ENCODE measurements around the gene JCHAIN. TPM values are rescaled to one million over a fixed set of nuclear protein-coding genes. Genes with fewer than 3 reads are reported as not detected.

JCHAIN gene
- total and polyA plus RNA-seq, 9 of the 15 experiments (the other 6 are each of a cell fraction or from before 2014, with no cell fraction given), result 0.04 to 0.68 (median 0.26) TPM; not detected in 5

DNA sequence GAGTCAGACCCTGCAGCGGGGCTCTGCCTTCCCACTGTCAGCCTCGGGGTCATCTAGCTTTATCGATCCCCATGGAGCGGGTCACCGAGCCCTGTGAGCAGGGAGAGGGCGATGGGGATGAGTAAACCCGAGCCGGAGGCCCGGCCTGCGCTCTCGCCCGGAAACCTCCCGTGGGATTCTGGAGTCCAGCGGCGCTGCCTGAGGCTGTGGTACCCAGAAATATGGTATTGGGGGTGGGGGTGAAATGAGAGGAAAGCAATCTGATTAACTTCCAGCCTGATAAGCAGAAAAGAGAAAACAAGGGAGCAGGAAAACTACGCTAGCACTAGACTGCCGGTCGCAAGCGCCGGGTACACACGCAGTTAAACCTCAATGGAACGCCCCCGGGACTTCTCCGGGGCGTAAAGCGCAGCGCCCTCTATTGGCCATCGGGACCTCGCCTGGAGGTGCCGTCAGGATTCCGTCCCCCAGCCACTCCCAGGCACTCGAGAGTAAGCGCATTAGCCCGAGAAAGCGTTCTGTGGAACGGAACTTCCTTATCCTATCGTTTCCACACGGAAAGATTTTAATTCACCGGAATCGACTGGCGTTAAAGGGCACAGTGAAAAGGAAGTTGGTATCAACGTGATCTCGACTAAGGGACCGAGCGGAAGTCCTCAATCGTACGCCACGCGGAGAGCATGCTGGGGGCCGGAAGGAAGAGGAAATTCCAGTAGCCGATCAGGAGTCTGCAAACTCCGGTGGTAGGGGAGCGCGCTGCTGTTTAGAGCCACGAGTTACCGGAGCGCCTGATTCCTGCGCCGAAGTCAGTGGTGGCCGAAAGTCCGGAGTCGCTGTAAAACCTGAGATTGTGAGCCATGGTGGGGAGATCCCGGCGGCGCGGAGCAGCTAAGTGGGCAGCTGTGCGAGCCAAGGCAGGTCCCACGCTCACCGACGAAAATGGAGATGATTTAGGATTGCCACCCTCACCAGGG lies 21.8 kb upstream of the JCHAIN start, which contains the start of gene UTP3 (continued):
- TF ChIP-seq RNF219 (CRISPR knock-in tag; IDR thresholded peaks at IDR 0.05) (no peak), RB1 (IDR thresholded peaks at IDR 0.05; ENCODE audit: low read depth) (peak; percentile 86), ZNF3 (CRISPR knock-in tag; IDR thresholded peaks at IDR 0.05) (no peak), POLR3A (IDR thresholded peaks at IDR 0.05; ENCODE audit: borderline replicate concordance, extremely low read depth, insufficient read depth, insufficient read length) (no peak), HDAC1 (IDR thresholded peaks at IDR 0.05) (peak in 1 of 2 experiments; percentile 52; a peak in 1 of 4 replicates), ZNF589 (CRISPR knock-in tag; IDR thresholded peaks at IDR 0.05; ENCODE audit: low read depth) (peak; percentile 87; the same call in 1 of the 2 replicates), ELF4 (CRISPR knock-in tag; IDR thresholded peaks at IDR 0.05) (peak; percentile 62; the same call in 1 of the 2 replicates), RBM25 (IDR thresholded peaks at IDR 0.05; ENCODE audit: low read depth, low read length, severe bottlenecking) (no peak), ZNF174 (CRISPR knock-in tag; IDR thresholded peaks at IDR 0.05) (no peak), POLR2B (IDR thresholded peaks at IDR 0.05; ENCODE audit: low read depth, partially characterized antibody) (peak; percentile 68), ZNF57 (CRISPR knock-in tag; IDR thresholded peaks at IDR 0.05) (no peak), ZNF408 (CRISPR knock-in tag; IDR thresholded peaks at IDR 0.05; ENCODE audit: low read depth) (no peak), DPF2 (IDR thresholded peaks at IDR 0.05) (peak; percentile 74)
- TF ChIP-seq, protein P1, sequence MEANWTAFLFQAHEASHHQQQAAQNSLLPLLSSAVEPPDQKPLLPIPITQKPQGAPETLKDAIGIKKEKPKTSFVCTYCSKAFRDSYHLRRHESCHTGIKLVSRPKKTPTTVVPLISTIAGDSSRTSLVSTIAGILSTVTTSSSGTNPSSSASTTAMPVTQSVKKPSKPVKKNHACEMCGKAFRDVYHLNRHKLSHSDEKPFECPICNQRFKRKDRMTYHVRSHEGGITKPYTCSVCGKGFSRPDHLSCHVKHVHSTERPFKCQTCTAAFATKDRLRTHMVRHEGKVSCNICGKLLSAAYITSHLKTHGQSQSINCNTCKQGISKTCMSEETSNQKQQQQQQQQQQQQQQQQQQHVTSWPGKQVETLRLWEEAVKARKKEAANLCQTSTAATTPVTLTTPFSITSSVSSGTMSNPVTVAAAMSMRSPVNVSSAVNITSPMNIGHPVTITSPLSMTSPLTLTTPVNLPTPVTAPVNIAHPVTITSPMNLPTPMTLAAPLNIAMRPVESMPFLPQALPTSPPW (CRISPR knock-in tag; IDR thresholded peaks at IDR 0.05), result peak; percentile 74
- TF ChIP-seq, protein P2, sequence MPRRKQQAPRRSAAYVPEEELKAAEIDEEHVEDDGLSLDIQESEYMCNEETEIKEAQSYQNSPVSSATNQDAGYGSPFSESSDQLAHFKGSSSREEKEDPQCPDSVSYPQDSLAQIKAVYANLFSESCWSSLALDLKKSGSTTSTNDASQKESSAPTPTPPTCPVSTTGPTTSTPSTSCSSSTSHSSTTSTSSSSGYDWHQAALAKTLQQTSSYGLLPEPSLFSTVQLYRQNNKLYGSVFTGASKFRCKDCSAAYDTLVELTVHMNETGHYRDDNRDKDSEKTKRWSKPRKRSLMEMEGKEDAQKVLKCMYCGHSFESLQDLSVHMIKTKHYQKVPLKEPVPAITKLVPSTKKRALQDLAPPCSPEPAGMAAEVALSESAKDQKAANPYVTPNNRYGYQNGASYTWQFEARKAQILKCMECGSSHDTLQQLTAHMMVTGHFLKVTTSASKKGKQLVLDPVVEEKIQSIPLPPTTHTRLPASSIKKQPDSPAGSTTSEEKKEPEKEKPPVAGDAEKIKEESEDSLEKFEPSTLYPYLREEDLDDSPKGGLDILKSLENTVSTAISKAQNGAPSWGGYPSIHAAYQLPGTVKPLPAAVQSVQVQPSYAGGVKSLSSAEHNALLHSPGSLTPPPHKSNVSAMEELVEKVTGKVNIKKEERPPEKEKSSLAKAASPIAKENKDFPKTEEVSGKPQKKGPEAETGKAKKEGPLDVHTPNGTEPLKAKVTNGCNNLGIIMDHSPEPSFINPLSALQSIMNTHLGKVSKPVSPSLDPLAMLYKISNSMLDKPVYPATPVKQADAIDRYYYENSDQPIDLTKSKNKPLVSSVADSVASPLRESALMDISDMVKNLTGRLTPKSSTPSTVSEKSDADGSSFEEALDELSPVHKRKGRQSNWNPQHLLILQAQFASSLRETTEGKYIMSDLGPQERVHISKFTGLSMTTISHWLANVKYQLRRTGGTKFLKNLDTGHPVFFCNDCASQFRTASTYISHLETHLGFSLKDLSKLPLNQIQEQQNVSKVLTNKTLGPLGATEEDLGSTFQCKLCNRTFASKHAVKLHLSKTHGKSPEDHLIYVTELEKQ (CRISPR knock-in tag; IDR thresholded peaks at IDR 0.05), result no peak
- TF ChIP-seq, protein P3, sequence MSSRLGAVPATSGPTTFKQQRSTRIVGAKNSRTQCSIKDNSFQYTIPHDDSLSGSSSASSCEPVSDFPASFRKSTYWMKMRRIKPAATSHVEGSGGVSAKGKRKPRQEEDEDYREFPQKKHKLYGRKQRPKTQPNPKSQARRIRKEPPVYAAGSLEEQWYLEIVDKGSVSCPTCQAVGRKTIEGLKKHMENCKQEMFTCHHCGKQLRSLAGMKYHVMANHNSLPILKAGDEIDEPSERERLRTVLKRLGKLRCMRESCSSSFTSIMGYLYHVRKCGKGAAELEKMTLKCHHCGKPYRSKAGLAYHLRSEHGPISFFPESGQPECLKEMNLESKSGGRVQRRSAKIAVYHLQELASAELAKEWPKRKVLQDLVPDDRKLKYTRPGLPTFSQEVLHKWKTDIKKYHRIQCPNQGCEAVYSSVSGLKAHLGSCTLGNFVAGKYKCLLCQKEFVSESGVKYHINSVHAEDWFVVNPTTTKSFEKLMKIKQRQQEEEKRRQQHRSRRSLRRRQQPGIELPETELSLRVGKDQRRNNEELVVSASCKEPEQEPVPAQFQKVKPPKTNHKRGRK (tag; IDR thresholded peaks at IDR 0.05), result no peak
- TF ChIP-seq, protein P4, sequence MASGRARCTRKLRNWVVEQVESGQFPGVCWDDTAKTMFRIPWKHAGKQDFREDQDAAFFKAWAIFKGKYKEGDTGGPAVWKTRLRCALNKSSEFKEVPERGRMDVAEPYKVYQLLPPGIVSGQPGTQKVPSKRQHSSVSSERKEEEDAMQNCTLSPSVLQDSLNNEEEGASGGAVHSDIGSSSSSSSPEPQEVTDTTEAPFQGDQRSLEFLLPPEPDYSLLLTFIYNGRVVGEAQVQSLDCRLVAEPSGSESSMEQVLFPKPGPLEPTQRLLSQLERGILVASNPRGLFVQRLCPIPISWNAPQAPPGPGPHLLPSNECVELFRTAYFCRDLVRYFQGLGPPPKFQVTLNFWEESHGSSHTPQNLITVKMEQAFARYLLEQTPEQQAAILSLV (tag; IDR thresholded peaks at IDR 0.05), result no peak
